Tongue (tissue), 2 donors: ENCODE results near the gene CPNE1. TPM values are rescaled to one million over a fixed set of nuclear protein-coding genes. Genes with fewer than 3 reads are reported as not detected.
"Not testable (repeated sequence)": the region's sequence is repeated elsewhere in the genome, so short reads cannot be mapped to it uniquely, and the experiment has no call there.

Experiments used
- DNase-seq: peaks from one replicate; pipeline ENCODE4 v3.0.0-alpha.2; 2015
- total RNA-seq: library from RNA; depleted of rRNA; stranded (reverse); fragments of >200 nt; gene quantifications from one replicate; pipeline ENCODE4 v1.2.3, GENCODE V29; 2014

The CPNE1 gene
- total RNA-seq, result 91.0 TPM

DNA sequence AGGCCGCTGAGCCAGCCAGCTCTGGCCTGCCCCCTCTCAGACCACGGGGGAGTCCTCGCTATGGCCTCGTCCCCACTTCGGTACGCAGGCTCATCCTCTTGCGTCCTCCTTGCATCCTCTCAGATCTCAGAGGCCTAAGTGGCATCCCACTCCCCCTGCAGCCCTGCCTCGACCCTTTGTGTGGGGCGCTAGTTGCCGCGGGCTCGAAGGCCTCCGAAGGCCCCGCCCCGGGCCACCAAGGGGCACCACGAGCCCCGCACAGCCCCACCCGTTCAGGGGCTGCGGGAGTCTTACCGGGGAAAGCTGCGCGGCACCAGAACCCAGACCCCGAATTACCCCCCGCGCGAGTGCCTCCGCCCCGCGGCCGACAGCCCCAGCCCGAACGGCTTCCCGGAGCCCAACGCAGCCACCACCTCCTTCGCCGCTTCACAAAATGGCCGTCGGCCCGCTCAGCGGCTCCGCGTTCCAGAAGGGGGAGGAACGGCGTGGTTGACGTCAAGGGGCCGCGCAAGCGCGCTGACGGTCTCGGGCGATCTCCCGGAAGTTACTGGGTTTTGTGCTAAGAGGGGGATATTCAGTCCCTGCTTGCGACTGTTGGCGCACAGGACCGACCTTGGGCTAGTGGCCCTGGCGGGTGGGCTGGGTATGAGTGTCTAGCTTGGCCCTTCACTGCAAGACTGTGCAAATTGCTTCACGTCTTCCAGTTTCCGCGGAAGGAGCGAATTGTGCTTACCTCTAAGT is at the start of gene CPNE1, which contains the start of gene RBM12:
Gene CPNE1, minus strand, starts transcription at position 435 of the 741 bp plus-strand sequence. CDS start 31,977 bp downstream, outside the sequence.
Gene RBM12, minus strand, starts transcription at position 435 of the 741 bp plus-strand sequence. CDS start 9,578 bp downstream, outside the sequence.
- peak; percentile 97 for DNase-seq

GRCh38 chr20:35714127-35714526 is 49.4 kb upstream of the CPNE1 start:
- DNase-seq, result no peak

DNA sequence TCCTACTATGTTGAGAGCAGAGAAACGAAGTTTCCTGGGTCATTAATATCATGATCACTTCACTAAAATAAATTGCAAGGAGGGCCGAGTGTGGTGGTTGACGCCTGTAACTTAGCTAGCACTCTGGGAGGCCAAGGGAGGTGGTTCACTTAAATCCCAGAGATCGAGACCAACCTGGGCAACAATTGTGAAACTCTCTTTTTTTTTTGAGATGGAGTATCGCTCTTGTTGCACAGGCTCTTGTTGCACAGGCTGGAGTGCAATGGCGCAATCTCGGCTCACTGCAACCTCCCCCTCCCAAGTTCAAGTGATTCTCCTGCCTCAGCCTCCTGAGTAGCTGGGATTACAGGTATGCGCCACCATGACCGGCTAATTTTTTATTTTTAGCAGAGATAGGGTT is 48.4 kb upstream of the CPNE1 start:
- not testable (repeated sequence) for DNase-seq

DNA sequence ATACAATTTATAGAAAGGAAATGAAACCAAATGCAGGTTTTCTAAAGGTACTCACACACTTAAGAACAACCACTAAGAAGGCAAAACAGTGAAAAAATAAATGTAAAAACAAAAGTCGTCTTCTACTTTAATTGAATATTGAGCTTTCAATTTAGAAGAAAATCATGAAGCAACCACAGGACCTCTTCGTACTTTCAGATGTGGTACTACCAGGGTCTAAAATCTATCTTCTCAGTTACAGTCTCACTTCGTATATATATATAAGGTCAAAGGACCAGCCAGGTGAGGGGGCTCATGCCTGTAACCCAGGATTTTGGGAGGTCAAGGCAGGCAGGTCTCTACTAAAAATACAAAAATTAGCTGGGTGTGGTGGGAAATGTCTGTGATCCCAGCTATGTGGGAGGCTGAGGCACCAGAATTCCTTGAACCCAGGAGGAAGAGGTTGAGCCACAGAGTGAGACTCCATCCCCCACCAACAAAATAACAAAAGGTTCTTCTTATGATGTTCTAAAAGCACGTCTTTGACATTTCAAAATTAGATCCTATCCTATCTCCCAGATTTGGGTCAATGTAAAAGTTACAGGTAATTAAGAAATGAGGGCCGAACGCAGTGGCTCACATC is 47.0 kb upstream of the CPNE1 start:
- no peak for DNase-seq

GRCh38 chr20:35710884-35711587 is 46.3 kb upstream of the CPNE1 start:
- DNase-seq, result no peak

GRCh38 chr20:35710039-35710438 is 45.3 kb upstream of the CPNE1 start:
- DNase-seq, result no peak

- DNase-seq, result no peak
Observed at GRCh38 chr20:35709259-35709658, 44.6 kb upstream of the CPNE1 start.

DNA sequence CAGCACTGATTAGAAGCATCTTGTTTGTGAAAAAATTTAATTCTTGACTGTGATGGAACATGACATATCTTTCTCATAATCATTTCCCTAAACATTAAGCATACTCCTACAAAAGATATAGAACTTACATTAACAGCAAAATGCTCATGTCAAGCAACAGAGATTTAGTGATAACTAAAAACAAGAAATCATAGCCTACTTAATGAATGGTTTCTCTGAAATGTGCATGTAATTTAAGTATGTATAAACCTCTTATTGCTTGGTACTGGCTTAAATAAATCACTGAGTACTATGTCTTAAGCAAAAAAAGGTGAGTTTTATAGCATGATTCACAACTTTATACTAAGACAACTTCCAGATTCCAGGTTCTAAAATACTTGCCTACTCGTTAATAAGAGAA is 43.8 kb upstream of the CPNE1 start:
- DNase-seq, result no peak

DNA sequence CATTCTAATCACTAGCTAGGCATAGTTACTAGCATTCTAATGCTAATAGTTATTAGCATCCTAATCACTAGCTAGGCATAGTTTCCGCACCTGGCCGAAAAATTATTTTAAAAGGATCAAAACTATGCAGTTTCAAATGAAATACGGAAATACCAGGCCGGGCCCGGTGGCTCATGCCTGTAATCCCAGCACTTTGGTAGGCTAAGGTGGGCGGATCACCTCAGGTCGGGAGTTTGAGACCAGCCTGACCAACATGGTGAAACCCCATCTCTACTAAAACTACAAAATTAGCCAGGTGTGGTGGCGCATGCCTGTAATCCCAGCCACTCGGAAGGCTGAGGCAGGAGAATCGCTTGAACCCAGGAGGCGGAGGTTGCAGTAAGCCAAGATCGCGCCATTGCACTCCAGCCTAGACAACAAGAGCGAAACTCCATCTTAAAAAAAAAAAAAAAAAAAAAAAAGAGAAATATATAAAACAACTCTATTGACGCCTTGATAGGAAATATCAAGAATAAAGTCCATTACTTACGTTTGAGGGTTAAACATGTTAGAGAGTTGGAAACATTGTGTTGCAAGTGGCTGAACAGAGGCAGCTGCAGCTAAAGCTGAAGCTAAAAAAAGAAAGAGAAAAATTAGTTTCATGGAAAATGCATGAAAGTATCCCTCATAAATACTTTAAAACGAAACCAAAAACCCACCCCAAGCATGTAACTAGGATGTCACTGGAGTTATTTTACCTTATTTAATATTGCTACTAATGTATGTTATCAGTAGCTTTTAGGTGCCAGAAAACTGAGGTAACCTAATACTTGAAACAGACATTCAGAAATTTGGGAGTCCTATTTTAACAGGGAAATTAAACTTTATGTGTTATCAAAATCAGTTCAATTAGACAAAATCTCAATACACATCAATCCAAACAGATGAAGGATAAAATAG is 42.2 kb upstream of the CPNE1 start:
- not testable (repeated sequence) for DNase-seq

- not testable (repeated sequence) for DNase-seq
Observed at GRCh38 chr20:35705894-35706293, 41.2 kb upstream of the CPNE1 start.

DNA sequence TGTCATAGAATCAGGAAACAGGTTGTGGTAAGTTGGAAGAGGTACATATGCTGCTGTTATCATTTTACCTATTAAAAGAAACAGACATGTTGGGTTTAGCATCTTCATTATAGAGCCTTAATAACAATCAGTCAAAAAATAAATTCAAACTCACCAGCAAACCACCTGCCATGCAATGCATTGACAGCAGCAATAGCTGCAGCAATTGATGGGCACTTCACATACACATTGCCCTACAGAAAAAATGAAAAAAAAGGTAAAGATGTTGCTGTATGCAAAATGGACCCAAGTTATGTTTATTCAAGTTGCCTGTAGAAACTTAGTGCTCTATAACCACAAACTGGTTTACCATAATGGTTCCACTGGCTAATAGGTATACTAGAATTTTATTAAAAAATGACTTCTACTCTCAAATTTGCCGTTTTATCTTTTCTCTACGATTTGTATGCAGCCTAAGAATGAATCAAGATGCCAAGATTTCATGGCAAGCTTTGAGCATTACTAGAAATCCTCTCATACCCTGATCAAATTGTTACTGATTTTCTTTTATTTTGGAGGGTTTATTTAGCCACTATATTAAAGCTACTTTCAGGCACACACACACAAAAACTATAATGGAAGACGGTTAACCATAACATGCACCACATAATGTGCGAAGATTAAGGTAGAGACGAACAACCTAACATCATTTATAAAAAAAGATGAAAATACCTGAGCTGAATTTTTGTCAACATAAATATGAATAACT is 40.0 kb upstream of the CPNE1 start:
- no peak for DNase-seq

DNA sequence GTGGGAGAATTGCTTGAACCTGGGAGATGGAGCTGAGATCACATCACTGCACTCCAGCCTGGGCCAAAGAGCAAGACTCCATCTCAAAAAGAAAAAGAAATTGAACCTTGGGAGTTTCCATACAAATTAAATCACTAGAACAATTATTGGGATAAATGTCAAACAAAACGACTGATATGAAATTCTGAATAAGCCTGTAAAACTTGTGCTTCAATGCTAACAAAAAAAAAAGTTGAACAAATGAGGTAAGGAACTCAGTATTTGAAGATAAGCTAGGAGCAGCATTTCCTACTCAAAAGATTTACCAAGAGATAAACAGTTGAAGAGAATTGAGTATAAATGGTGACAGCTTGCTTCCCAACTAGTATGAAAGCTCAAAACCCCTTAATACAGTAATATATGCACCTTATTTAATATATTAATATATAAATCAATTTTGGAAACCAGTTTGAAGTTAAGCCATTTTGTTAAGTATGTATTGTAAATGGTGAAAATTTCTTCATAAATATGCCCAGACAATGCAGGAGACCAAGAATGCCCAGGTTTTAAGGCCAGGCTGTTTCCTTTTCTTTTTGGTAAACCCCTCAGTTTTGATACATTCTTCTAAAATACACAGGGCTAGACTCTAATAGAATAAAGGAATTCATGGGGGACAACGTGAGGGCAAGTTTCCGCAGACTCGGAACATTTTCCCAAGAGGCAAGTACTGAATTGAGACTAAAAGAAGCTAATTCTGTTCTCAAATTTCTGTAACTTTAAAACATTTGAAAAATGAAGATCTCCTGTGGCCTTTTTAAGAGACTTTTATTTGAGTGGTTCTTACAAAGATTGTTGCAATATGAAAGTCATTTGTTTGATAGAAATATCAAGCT is 38.4 kb upstream of the CPNE1 start:
- DNase-seq, result no peak

DNA sequence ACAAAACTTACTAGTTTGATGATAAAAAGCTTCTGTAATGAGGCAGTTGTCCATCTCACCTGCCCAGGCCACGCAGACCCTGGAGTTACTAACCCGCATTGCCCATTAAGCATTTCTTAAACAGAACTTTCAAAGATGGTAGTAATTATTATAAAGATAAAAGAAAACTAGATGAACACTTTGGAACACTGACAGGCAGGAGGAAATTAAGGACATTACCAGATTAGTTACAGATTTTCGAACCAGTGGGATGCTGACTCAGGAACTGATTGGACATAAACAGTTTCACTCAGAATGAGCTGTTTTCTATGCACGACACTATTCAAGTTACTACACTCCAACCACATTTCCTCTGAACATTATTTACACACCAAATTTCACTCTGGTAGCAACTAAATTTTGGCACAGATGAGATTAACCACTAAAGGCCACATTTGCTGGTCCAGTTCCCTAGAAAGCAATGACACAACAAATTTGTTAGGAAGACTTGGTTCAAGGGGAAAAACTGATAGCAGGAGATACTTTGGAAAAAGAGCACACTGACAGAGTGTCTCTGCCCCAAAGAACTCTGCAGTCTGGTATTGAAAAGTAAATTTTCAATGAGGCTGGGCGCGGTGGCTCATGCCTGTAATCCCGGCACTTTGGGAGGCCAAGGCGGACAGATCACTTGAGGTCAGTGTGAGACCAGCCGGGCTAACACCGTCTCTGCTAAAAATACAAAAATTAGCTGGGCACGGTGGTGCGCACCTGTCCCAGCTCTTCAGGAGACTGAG is 37.5 kb upstream of the CPNE1 start:
- DNase-seq, result no peak

- no peak for DNase-seq
Observed at GRCh38 chr20:35700625-35701148, 36.0 kb upstream of the CPNE1 start.

DNA sequence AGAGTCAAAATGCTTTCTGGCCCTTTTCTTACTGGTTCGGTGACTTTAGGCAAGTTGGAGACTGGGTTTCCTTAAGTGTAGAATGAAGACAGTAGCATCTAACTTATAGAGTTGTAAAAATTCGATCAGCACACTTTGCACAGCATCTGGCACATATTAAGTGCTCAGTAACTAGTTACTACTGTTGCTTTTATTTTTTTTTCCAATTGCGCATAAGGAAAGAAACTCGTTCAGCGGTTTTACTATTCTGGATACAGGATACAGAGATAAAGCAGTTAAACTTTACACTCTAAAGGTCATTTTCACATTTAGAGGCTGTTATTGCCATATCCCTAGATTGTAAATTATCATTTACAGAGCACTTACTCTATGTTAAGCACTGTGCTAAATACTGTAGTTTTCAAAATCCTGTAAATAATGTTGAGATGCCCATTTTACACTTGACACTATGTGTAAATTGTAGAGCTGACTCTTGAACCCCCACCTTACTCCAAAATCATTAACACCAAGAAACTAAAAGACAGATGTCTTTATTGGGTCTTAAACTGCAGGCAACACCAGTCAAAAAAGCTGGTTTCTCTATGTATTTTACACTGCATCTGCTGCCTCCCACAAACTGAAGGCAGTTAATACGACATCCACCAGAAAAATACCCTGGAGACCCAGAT is 35.4 kb upstream of the CPNE1 start:
- DNase-seq, result no peak

DNA sequence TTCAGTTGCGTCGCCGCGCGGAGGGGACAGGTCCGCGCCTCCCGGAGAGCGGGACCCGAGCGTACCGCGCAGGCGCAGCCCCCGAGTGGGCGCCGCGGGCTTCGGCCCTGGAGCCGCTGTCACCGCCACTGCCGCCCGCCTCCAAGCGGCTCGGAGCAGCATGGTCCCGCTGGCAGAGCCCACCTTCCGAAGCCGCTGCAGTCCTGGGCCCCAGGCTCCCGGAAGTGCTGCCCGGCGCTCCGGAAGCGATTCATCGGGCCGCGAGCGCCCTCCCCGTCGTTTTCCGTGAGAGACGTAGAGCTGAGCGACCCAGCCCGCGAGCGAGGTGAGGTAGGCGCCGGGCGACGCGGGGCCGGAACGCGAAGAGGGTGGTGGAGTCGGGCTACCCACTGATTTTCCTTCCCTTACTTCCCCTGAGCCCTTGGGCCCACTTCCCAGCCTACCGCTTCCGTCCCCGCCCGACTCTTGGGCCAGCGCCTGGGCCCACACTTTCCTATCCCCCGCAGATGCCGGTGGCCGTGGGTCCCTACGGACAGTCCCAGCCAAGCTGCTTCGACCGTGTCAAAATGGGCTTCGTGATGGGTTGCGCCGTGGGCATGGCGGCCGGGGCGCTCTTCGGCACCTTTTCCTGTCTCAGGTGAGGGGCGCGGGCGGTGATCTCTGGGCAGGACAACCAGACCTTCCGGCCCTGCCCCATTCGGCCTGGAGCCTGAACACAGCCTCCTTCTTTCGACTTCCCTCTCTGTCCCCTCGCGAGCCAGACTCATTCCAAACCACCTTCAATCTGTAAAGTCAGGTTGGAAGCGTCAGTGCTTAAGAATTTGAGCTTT is 34.6 kb upstream of the CPNE1 start, which contains the start of the genes NFS1 and ROMO1:
Gene NFS1, minus strand, starts transcription at position 226 of the 830 bp plus-strand sequence. Its CDS starts 64 bp downstream, at position 162.
Gene ROMO1, plus strand, starts transcription at position 279 of the 830 bp plus-strand sequence. Its CDS starts 228 bp downstream, at position 507.
- DNase-seq, result peak; percentile 95
